Measurements from ENCODE around the gene TPD52L1. TPM values are rescaled to one million over a fixed set of nuclear protein-coding genes. Genes with fewer than 3 reads are reported as not detected.
A peak's percentile ranks its signal among the peaks of the same experiment; 100 is the strongest.
"Not testable (repeated sequence)": the region's sequence is repeated elsewhere in the genome, so short reads cannot be mapped to it uniquely, and the experiment has no call there.

Gene TPD52L1
- total and polyA plus RNA-seq, 2 experiments from 2014 or later = 22.8 to 24.0 TPM

GRCh38 chr6:125157725-125158124 lies 4.2 kb downstream of the TPD52L1 start:
- peaks cover 9% of the 10 kb centered on the region; the same call in 1 of the 2 replicates for H3K4me1 ChIP-seq (ENCODE audit: insufficient read depth)
- no peaks in the 10 kb centered on the region for H3K9me2 ChIP-seq (ENCODE audit: insufficient read depth)
- Mint-ChIP-seq H3K4me3 (no peak overlapping the region), H3K36me3 (ENCODE audit: low read depth) (no peaks in the 10 kb centered on the region; the same call in 2 of the 3 replicates), H3K4me1 (peaks cover 14% of the 10 kb centered on the region; the same call in 1 of the 3 replicates), H3K9me3 (no peaks in the 10 kb centered on the region), H3K27ac (no peak overlapping the region), H3K27me3 (ENCODE audit: insufficient read depth, low read depth, poor library complexity) (peaks cover 17% of the 10 kb centered on the region)
- no peaks in the 10 kb centered on the region for H4K20me1 ChIP-seq (replicated peaks; ENCODE audit: insufficient read depth)
- TF ChIP-seq ZNF331 (CRISPR knock-in tag; IDR thresholded peaks at IDR 0.05; ENCODE audit: low read depth) = no peak
- H3K36me3 ChIP-seq (ENCODE audit: insufficient read depth) = no peaks in the 10 kb centered on the region
- H3K4me2 ChIP-seq = no peak overlapping the region
- H2AFZ ChIP-seq = no peak overlapping the region
- H3K79me2 ChIP-seq (replicated peaks; ENCODE audit: insufficient read depth) = no peaks in the 10 kb centered on the region
- ATAC-seq (no peak), DNase-seq (ENCODE audit: low spot score) (peak; percentile 34)
- H3K27ac ChIP-seq (ENCODE audit: low read depth) = no peak overlapping the region
- peaks cover 30% of the 10 kb centered on the region for H3K27me3 ChIP-seq (ENCODE audit: insufficient read depth)
- no peaks in the 10 kb centered on the region for H3F3A ChIP-seq (replicated peaks; ENCODE audit: low read depth)
- H3K4me3 ChIP-seq = no peak overlapping the region

DNA sequence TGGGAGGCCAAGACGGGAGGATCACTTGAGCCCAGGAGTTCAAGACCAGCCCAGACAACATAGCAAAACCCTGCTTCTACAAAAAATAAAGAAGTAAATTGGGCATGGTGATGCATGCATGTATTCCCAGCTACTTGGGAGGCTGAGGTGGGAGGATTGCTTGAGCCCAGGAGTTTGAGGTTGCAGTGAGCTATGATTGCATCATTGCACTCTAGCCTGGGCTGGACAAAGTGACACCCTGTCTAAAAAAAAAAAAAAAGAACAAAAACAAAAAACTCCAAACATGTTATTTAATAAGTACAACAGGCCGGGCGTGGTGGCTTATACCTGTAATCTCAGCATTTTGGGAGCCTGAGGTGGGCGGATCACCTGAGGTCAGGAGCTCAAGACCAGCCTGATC lies 9.8 kb downstream of the TPD52L1 start:
- not testable (repeated sequence) for H3K4me1 Mint-ChIP-seq; H3K27me3 Mint-ChIP-seq (ENCODE audit: insufficient read depth, low read depth, poor library complexity); H3K36me3 ChIP-seq (ENCODE audit: insufficient read depth); H4K20me1 ChIP-seq (replicated peaks; ENCODE audit: insufficient read depth); H3K79me2 ChIP-seq (replicated peaks; ENCODE audit: insufficient read depth); H3K4me1 ChIP-seq (ENCODE audit: insufficient read depth); H3K27ac Mint-ChIP-seq; H3K36me3 Mint-ChIP-seq (ENCODE audit: low read depth); ATAC-seq; H3K9me3 Mint-ChIP-seq; H3F3A ChIP-seq (replicated peaks; ENCODE audit: low read depth); H3K4me3 Mint-ChIP-seq; H3K9me2 ChIP-seq (ENCODE audit: insufficient read depth); H2AFZ ChIP-seq; H3K27me3 ChIP-seq (ENCODE audit: insufficient read depth); H3K4me2 ChIP-seq; H3K4me3 ChIP-seq; DNase-seq (ENCODE audit: low spot score); H3K27ac ChIP-seq (ENCODE audit: low read depth)

GRCh38 chr6:125163811-125164210 lies 10.2 kb downstream of the TPD52L1 start:
- Histone ChIP-seq H3K9me2 (ENCODE audit: insufficient read depth) (no peaks in the 10 kb centered on the region), H2AFZ (no peak overlapping the region), H3K4me1 (ENCODE audit: insufficient read depth) (no peaks in the 10 kb centered on the region), H4K20me1 (replicated peaks; ENCODE audit: insufficient read depth) (no peaks in the 10 kb centered on the region), H3K27me3 (ENCODE audit: insufficient read depth) (no peaks in the 10 kb centered on the region), H3K4me2 (no peak overlapping the region), H3K79me2 (replicated peaks; ENCODE audit: insufficient read depth) (no peaks in the 10 kb centered on the region), H3F3A (replicated peaks; ENCODE audit: low read depth) (no peaks in the 10 kb centered on the region), H3K4me3 (no peak overlapping the region), H3K27ac (ENCODE audit: low read depth) (no peak overlapping the region), H3K36me3 (ENCODE audit: insufficient read depth) (no peaks in the 10 kb centered on the region)
- DNase-seq (ENCODE audit: low spot score) (no peak), ATAC-seq (no peak)
- Mint-ChIP-seq H3K4me3 (no peak overlapping the region), H3K4me1 (no peaks in the 10 kb centered on the region), H3K36me3 (ENCODE audit: low read depth) (no peaks in the 10 kb centered on the region; the same call in 2 of the 3 replicates), H3K27ac (no peak overlapping the region), H3K9me3 (no peaks in the 10 kb centered on the region), H3K27me3 (ENCODE audit: insufficient read depth, low read depth, poor library complexity) (peaks cover 2% of the 10 kb centered on the region)
- no peak for TF ChIP-seq EZH2 (IDR thresholded peaks at IDR 0.05; ENCODE audit: low read depth, unreplicated experiment)
- TF ChIP-seq CREB1 (CRISPR knock-in tag; IDR thresholded peaks at IDR 0.05; ENCODE audit: low read depth) = no peak
- TF ChIP-seq ZNF114 (CRISPR knock-in tag; IDR thresholded peaks at IDR 0.05) = no peak
- TF ChIP-seq, protein P1, sequence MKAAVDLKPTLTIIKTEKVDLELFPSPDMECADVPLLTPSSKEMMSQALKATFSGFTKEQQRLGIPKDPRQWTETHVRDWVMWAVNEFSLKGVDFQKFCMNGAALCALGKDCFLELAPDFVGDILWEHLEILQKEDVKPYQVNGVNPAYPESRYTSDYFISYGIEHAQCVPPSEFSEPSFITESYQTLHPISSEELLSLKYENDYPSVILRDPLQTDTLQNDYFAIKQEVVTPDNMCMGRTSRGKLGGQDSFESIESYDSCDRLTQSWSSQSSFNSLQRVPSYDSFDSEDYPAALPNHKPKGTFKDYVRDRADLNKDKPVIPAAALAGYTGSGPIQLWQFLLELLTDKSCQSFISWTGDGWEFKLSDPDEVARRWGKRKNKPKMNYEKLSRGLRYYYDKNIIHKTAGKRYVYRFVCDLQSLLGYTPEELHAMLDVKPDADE (IDR thresholded peaks at IDR 0.05) = no peak
- TF ChIP-seq, protein P2, sequence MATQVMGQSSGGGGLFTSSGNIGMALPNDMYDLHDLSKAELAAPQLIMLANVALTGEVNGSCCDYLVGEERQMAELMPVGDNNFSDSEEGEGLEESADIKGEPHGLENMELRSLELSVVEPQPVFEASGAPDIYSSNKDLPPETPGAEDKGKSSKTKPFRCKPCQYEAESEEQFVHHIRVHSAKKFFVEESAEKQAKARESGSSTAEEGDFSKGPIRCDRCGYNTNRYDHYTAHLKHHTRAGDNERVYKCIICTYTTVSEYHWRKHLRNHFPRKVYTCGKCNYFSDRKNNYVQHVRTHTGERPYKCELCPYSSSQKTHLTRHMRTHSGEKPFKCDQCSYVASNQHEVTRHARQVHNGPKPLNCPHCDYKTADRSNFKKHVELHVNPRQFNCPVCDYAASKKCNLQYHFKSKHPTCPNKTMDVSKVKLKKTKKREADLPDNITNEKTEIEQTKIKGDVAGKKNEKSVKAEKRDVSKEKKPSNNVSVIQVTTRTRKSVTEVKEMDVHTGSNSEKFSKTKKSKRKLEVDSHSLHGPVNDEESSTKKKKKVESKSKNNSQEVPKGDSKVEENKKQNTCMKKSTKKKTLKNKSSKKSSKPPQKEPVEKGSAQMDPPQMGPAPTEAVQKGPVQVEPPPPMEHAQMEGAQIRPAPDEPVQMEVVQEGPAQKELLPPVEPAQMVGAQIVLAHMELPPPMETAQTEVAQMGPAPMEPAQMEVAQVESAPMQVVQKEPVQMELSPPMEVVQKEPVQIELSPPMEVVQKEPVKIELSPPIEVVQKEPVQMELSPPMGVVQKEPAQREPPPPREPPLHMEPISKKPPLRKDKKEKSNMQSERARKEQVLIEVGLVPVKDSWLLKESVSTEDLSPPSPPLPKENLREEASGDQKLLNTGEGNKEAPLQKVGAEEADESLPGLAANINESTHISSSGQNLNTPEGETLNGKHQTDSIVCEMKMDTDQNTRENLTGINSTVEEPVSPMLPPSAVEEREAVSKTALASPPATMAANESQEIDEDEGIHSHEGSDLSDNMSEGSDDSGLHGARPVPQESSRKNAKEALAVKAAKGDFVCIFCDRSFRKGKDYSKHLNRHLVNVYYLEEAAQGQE (IDR thresholded peaks at IDR 0.05; ENCODE audit: unreplicated experiment) = no peak
- TF ChIP-seq JUNB (IDR thresholded peaks at IDR 0.05; ENCODE audit: unreplicated experiment) = no peak
- TF ChIP-seq POLR2AphosphoS5 (IDR thresholded peaks at IDR 0.05; ENCODE audit: low read depth) = no peak
- no peak for TF ChIP-seq STAT1 (IDR thresholded peaks at IDR 0.05; ENCODE audit: unreplicated experiment)
- TF ChIP-seq NANOG (IDR thresholded peaks at IDR 0.05; ENCODE audit: borderline replicate concordance) = no peak

Data from GM23338 (cell line).